Stimulated activated CD8-positive, alpha-beta memory T cell treated with anti-CD3 and anti-CD28 coated beads, Interleukin-15, amount 100 ng/mL, for 4 hours (primary cell): Measurements from ENCODE around the gene MAPK1.
"Not testable (repeated sequence)": the region's sequence is repeated elsewhere in the genome, so short reads cannot be mapped to it uniquely, and the experiment has no call there.

ENCODE experiments used
- DNase-seq, 2 donors: peaks; one replicate each; pipeline ENCODE4 v3.0.0-alpha.2; 2020; ENCODE audit warnings: low read depth in 2 of 2

MAPK1 gene

DNA sequence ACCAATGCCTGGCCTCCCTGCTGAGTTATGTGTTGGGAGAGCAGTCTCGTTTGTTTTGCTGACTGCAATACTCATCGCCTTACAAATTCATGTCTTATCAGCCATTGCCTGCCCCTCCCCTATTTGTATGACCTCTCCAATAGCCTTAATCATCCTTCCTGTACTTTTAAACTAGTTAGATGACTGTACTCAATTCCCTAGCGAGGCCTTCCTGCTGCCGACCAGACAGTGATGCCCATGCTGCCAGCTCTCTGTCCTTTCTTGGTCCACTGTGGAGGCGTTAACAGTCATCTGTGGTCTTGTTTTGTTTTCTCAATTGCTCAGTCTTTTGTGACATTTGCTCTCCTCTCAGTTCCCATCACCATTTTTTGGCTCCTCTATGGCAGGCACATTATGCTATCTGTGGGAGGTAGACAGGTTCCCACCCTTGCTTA, 111.6 kb downstream of the MAPK1 start:
- DNase-seq = no peak

DNA sequence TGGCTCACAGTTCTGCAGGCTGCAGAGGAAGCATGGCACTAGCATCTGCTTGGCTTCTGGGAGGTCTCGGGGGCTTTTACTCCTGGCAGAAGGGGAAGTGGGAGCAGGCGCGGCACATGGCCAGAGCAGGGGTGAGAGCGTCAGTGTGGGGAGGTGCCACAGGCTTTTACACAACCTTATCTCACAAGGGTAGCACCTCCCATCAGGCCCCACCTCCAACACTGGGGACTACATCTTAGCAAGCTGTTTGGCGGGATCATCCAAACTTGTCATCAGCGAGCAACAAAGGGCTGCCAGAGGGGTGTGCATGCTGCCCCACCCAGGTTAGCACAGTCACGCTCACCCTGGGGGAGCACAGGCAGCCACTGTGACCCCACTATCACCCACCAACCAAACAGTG, 112.9 kb downstream of the MAPK1 start:
- no peak for DNase-seq

DNA sequence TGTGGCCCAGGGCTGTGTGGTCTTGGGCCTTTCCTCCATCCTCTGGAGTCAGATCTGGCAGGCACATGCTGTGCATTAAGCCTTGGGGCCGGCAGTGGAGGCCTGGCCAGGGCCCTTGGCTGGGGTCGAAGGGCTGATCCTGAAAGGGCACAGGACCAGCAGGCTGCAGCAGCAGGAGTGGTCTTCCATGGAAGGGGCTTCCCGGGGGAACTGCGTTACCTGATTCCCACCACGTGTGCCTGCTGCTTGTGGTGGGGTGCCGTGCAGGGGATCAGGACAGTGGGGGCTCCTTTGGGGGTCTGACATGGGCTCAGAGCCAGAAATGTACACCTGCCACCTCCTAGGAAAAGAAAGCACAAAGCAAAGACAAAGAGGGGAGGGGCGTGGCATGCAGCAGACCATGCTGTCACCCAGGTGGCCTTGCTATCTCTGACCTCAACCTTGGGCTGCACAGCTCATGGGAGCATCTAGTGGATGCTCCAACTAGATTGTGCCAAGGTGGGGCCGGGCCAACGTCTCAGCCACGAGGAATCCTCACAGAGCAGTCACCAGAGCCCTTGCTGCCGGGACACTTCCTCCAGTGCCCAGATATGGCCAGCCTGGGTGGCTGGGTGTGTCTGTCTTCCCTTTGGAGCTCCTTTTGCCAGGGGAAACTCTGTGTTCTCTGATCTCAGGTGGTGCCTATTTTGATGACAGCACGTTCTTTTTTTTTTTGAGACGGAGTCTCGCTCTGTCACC, 113.9 kb downstream of the MAPK1 start:
- DNase-seq = no peak

DNA sequence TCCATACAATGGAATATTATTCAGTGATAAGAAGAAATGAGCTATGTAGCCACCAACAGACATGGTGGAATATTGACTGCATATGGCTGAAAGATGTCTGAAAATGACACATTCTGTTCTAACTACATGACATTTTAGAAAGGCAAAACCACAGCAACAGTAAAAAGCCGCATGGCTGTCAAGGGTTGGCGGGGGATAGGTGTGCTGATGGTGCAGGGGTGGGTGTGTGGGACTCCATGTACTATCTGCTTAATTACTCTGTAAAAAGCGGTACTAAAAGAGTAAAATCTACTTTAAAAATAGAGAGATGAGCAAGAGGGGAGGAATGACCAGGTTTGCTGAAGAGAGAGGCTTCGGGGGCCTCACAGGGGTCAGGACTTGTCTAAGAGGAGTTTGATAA, 115.2 kb downstream of the MAPK1 start:
- no peak for DNase-seq

DNA sequence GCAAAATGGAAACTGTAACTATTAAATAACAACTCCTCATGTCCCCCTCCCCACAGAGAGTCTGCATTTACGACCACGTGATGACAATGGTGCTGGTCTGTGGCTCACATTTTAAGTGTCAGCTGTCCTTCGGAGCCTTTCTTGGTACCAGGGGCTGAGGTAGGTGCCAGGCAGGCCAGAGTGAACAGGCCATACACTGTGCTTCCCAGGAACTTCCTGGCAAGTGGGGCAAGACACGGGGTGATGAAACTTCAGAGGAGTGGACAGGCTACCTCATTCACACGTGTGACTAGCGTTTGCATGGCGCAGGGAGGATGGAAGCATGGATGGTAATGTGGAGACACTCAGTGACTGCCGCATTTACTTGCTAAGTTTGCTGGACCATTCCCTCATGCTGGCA, 121.5 kb downstream of the MAPK1 start:
- DNase-seq = no peak

DNA sequence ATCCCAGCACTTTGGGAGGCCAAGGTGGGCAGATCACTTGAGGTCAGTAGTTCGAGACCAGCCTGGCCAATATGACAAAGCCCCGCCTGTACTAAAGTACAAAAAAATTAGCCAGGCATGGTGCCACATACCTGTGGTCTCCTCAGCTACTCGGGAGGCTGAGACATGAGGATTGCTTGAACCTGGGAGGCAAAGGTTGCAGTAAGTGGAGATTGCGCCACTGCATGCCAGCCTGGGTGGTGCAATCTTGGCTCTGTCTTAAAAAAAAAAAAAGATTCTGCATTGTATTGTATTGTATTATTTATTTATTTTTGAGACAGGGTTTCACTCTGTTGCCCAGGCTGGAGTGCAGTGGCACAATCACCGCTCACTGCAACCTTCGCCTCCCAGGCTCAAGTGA, 122.5 kb downstream of the MAPK1 start:
- not testable (repeated sequence) for DNase-seq

DNA sequence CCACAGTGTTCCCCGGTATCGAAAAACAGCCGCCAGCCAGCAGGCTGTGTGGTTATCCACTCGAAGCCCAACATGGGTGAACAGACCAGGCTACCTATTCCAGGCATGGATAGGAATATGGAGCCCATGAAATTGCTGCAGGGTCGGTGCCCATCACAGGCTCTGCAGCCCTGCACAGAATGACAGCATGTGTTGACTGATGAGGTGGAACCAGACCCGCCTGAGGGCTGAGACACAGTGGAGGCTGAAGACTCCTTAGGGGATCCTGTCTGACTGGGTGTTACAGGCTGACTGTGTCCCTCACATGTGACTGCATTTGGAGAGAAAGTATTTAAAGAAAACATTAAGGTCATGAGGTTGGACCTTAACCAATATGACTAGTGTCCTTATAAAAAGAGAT, 125.7 kb downstream of the MAPK1 start:
- DNase-seq = no peak

DNA sequence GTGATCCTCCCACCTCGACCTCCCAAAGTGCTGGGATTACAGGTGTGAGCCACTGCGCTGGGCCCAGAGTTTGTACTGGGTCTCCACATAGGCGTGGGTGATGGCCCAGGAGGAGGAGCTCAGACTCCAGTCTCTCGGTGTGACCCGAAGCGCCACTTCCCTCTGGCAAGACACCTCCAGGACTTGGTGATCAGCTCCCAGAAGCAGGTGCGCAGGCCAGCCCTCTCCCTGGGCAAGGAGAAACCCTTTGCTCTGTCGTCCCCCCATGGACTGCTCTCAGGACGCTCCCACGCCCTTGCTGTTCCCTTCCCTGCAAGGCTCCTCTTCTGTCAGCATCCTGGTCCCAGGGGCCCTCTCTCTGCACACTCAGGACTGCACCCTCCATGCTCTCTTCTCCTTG, 126.4 kb downstream of the MAPK1 start:
- no peak for DNase-seq

DNA sequence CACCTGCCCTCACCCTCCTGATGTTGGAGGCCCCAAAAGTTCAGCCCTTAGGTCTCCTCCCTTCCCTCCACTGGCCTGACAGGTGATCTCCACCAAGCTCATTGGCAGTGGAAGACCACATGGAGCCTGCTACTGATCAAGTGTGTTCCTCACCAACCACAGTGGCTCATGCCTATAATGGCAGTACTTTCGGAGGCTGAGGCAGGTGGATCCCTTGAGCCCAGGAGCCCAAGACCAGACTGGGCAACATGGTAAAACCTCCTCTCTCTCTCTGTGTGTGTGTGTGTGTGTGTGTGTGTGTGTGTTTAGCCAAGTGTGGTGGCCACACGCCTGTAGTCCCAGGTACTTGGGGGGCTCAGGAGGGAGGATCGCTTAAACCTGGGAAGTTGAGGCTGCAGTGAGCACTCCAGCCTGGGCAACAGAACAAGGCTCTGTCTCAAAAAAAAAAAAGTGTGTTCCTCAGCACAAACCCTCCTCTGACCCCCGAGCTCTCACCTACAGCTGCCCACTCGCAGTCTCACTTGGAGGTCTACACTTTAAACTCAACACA, 127.5 kb downstream of the MAPK1 start:
- no peak for DNase-seq

DNA sequence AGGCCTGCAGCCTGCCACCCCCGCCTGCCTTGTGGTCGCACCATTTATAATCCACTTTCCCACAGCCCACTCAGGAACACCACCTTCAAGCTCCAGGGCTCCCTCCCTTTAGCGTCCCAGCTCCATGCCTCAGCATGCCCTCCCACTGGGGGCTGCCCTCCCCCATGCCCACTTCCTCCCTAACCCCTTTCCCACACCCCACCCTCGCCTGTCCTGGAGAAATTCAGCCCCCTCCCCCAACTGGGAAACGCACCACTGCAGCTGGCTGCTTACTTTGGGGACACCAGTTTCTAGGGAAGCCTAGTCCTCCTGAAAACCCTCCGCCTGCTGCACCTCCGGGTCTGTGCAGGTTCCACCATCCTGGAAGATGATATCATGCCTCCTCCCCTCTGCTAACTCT, 128.5 kb downstream of the MAPK1 start:
- DNase-seq = no peak

DNA sequence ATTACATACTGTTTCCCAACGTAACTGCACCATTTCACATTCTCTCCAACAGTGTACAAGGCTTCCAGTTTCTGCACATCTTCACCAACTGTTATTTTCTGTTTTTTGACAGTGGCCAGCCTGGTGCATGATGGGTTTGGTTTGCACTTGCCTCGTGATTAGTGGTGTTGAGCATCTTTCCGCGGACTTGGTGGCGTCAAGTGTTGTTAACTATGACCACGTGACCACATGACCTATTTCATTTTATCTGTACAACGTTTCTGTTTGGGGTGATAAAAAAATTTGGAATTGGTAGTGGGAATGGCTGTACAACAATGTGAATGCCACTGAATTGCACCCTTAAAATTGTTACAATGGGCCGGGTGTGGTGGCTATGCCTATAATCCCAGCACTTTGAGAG, 129.4 kb downstream of the MAPK1 start:
- DNase-seq = no peak

DNA sequence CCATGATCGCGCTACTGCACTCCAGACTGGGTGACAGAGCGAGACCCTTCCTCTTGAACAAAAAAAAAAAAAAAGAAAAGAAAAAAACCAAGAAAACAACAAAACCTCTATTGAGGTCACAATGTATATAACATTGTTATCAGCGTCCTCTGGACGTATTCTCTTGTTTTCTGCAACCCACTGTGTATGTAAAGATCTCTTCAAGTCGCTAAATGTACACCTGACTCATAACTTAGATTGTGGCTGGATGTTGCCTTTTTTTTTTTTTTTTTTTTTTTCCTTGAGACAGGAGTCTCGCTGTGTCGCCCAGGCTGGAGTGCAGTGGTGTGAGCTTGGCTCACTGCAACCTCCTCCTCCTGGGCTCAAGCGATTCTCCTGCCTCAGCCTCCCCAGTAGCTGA, 130.5 kb downstream of the MAPK1 start:
- DNase-seq = no peak

DNA sequence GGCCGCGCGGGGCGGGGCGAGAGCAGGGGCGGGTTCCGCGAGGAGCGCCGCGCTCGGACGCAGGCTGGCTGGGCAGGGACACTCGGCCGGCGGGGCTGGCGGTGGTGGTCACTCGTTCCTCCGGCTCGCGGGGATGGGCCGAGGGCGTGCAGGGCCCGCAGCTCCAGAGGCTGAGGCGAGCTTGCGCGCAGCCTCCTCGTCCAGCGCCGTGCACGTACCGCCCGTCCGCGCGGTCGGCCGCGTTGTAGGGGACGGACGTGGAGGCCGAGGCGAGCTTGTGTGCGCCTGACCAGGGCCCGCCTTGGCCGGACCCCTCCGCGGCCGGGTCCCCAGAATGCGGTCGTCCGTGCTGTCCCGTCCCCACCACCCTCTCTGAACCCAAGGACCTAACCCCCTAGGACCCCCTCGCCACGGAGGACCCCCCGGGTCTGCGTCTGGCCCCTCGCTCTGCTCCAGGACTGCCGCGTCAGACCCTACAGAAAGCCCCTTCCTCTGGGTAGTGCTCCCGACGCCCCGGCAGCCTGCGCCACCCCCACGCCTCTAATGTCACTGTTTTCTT, 131.3 kb downstream of the MAPK1 start:
- DNase-seq = no peak

DNA sequence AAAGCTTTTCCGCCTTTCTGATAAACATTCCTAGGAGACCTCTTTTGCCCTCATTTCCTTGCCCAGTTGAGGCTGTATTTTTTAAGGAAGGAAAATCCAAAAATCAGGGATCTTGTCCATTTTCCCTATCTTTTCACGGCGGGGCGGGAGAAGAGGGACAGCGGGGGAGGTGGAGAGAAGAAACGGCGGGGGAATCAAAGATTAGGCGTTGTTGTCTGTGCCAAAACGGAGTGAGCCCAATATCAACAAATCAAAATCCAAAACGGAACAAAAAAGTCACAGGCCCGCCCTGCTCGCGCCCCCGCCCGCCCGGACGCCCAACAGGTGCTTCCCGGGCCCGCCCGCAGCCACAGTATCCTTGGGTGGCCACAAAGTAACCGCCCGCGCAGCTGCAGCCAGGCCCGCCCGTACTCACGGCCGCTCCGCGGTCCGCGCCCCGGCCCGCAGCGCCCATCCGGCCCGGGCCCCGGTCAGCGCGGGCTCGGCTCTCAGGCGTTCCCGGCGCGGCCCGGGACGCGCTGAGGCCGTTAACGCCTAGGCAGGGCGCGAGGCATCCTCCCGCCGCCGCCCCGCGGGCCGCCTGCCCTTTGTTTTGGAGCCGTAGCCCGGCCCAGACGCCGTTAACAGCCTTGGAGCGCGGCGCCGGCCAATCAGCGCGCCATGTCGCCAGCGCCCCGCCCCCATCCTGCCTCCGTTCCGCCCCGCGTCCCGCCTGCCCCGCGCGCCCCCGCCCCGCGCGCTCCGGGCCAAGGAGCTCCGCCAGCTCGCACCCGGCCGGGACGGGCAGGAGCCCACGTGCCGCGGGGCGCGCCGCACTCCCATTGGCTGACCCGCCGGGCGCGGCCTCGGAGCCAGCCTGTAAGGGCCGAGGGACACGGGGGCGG, 132.0 kb downstream of the MAPK1 start, which contains the start of gene YPEL1:
Gene YPEL1, minus strand, starts transcription at position 595 of the 884 bp plus-strand sequence. CDS start 25,050 bp downstream, outside the sequence.
- DNase-seq = peak; percentile 84 to 93

DNA sequence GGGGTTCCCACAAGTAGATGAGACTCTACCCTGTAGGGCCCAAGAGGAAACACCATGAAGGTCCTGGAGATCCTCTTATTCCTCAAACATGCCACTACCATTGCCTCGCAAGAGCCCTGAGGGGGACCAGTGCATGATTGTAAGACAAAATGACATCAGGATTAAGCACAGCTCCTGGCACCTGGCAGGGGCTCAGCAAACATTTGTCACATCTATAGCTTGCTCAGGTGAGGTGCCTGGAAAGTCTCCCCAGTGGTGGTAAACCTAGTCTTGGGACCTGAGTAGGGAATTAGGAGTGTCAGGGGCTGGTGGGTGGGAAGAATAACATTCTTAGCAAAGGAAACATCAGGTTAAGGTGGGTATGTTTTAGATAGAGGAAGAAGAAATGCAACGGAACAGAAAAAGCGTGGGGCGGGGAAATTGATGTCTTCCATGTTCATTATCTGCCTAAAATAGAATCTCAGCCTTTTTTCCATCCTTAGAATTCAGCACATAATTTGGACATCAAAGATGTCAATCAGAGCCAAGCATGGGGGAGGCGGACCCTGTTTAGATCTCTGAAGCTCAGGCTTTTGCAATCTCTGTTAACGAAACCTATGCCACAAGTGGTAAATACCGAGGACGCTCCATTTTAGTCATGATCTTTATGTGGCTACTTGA, 132.8 kb downstream of the MAPK1 start:
- DNase-seq = no peak

DNA sequence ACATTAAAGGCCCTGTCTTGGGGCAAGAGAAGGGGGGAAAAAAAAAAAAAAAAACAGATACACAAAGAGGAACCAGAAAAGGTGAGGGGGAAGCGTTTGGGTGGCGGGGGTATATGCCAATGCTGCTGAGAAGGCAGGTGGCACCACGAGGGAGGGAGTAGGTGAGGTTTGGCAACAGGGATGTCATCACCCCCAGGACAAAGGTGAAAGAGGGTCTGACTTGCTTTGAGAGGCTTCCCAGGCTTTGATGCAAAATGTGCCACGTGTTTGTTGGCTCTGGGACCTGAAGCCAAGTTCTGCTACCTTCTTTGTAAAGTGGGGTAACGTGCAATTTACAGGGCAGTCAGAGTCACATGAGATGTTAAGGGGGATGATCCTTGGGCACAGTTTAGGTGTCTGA, 135.9 kb downstream of the MAPK1 start:
- DNase-seq = no peak

DNA sequence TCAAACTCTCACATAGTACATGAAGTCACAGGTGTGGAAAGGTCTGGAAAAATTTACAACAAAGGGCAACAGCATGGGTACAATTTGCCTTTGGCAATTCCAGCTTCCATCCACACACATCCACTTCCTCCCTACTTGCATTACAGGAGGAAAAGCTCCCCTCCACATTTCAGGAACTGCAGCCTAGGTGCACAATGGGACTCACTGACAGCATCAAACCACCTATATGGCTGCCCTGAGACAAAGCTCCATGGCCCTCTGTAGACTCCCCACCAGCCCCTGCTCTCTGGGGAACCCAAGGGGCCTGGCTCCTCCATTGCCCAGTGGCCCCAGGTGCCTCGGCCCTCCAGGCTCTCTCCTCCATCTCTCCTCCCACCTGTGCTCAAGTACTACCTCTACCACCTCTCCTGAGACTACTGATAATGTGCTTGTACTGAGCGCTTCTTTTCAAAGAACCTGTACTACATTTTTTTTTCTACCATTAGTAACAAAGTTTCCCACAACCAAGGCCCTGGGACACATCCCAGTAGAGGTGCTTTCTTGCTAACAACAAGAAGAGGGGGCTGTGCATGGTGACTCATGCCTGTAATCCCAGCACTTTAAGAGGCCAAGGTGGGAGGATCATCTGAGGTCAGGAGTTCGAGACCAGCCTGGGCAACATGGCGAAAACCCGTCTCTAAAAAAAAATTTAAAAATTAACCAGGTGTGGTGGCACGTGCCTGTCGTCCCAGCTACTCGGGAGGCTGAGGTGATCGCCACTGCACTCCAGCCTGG, 136.7 kb downstream of the MAPK1 start:
- DNase-seq = no peak

DNA sequence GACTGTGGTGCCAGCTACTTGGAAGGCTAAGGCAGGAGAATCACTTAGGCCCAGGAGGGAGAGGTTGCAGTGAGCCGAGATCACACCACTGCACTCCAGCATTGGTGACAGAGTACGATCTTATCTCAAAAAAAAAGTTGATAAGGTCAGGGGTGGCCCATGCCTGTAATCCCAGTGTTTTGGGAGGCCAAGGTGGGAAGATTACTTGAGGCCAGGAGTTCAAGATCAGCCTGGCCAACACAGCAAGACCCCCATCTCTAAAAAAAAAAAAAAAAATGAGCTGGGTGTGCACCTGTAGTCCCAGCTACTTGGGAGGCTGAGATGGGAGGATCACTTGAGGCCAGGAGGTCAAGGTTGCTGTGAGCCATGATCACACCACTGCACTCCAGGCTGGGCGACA, 138.3 kb downstream of the MAPK1 start:
- not testable (repeated sequence) for DNase-seq

DNA sequence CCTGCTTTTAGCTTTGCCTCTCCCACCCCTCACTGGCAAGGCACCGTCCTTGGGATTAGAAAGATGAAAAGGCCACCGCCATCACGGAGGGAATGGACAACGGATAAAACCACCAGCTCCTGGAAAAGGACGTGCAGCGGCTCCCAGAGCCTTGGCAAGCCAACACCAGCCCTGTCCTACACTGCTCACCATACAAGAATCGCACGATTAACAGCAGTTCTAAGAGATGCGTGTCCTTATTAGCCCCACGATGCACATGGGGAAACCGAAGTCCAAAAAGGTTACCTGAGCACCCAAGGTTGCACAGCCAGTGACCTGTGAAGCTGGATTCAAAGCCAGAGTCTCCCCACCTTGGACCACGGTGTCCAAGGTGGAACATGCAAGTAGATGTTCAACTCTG, 139.2 kb downstream of the MAPK1 start:
- DNase-seq = no peak

DNA sequence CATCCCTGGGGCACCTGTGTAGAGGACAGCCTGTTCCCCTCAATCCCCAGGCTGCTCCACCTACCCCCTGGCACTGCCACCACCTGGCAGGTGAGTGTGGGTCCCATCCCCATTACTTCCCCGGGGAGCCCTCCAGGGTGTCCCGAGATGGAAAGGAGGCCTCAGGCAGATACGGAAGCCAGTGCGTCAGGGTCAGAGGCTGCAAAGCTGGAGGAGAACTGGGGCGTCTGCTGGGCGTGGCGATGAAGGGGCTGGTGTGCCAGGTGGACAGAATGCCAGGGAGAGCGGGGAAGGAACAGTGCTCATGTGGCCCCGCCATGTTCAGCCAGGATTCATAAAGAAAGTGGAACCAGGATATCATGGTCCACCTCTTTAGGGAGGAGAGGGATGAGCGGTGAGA, 139.7 kb downstream of the MAPK1 start:
- no peak for DNase-seq

DNA sequence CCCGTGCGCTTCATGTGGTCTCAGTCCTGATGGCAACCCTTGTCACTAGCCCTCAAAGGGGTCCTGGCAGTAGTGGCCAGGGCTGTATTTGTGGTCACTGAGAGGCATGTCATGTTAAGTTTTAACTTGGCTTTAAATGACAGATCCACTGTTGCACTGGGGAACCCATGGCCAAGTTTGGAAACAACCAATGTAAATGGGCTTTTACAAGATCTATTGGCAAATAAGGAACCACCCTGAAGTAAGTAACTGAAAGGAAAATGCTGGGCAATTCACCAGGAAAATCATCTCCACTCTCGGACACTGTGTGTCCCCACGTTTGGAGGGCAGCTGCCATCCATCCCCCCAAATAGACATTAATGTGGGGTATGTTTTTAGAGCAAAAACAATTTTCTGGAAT, 140.3 kb downstream of the MAPK1 start:
- DNase-seq = no peak
